ENCODE results near the gene GBP1.
"Not testable (repeated sequence)": the region's sequence is repeated elsewhere in the genome, so short reads cannot be mapped to it uniquely, and the experiment has no call there.

GBP1 gene

DNA sequence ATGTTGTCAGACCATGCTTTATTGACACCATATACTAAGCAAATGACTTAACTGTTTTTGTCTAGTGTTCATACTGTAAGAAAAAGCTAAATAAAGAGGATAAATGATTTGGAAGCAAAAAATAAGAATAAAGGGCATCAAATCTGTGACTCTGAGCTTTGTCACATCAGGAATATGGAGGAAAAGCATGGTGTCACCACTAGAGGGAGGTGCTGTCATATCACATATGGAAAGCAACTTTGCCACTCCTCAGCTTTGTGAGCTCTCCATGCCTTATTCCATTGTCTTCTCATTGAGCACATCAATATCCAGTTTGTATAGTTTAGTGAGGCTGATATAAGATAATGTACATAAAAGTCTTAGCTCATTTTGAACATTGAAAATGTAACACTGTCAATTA lies 20.8 kb upstream of the GBP1 start:
- Histone ChIP-seq H3K18ac (ENCODE audit: low read depth in 1 of 2, low read length in 2 of 2) (no peak overlapping the region), H2BK15ac (ENCODE audit: low read depth, poor library complexity, severe bottlenecking) (no peak overlapping the region), H2AFZ (ENCODE audit: low read depth, low read length) (no peak overlapping the region), H3K27me3 (ENCODE audit: control insufficient read depth in 1 of 2, insufficient read depth in 1 of 2, low read length in 2 of 2) (no peaks in the 10 kb centered on the region), H3K4ac (ENCODE audit: low read depth in 1 of 2, low read length in 2 of 2) (no peak overlapping the region), H3K27ac (ENCODE audit: low read length, poor library complexity, severe bottlenecking) (no peak overlapping the region), H4K91ac (ENCODE audit: low read length) (no peak overlapping the region), H2BK120ac (ENCODE audit: low read depth, low read length) (no peak overlapping the region), H3K14ac (ENCODE audit: low read length in 2 of 2) (no peak overlapping the region), H3K23ac (ENCODE audit: low read length in 2 of 2) (no peak overlapping the region), H3K9ac (ENCODE audit: low read length) (no peak overlapping the region), H2BK5ac (ENCODE audit: low read depth, low read length, poor library complexity, severe bottlenecking) (no peak overlapping the region), H3K9me3 (ENCODE audit: control insufficient read depth, low read length) (no peaks in the 10 kb centered on the region), H3K79me1 (replicated peaks; ENCODE audit: low read length, poor library complexity, severe bottlenecking) (no peaks in the 10 kb centered on the region), H4K8ac (ENCODE audit: low read length) (no peak overlapping the region), H3K36me3 (ENCODE audit: control insufficient read depth in 1 of 2, insufficient read depth in 2 of 2, low read depth in 1 of 2, low read length in 2 of 2) (no peaks in the 10 kb centered on the region), H3K4me1 (ENCODE audit: control insufficient read depth, insufficient read depth, low read depth, low read length) (no peaks in the 10 kb centered on the region), H2BK12ac (ENCODE audit: low read length in 2 of 2) (no peak overlapping the region), H3K4me2 (ENCODE audit: low read length, poor library complexity, severe bottlenecking) (no peak overlapping the region), H3K4me3 (ENCODE audit: insufficient read depth in 1 of 2, low read depth in 1 of 2, low read length in 2 of 2) (no peak overlapping the region), H2AK5ac (ENCODE audit: low read length, severe bottlenecking) (no peak overlapping the region)
- DNase-seq: peak; percentile 48

DNA sequence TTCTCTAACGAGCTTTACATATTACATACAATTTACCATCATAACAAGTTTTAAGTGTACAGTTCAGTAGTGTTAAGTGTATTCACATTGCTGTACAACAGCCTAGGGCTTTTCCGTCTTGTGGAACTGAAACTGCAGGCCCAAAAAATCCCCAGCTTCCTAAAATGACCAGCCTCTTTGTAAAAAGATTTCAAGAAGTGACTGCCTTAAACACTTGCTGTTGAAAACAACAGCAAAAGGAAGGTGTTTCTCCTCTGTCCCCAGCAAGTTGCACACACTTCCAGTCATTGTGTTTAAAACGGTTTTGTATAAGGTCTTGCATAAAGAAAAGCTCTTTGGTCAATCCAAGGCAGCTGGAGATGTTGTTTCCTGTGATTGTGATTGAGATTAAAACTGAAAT lies 16.0 kb upstream of the GBP1 start:
- Histone ChIP-seq H3K23ac (ENCODE audit: low read length in 2 of 2) (no peak overlapping the region), H3K4me3 (ENCODE audit: insufficient read depth in 1 of 2, low read depth in 1 of 2, low read length in 2 of 2) (no peak overlapping the region), H2BK12ac (ENCODE audit: low read length in 2 of 2) (no peak overlapping the region), H3K27me3 (ENCODE audit: control insufficient read depth in 1 of 2, insufficient read depth in 1 of 2, low read length in 2 of 2) (no peaks in the 10 kb centered on the region), H2BK15ac (ENCODE audit: low read depth, poor library complexity, severe bottlenecking) (no peak overlapping the region), H2BK5ac (ENCODE audit: low read depth, low read length, poor library complexity, severe bottlenecking) (no peak overlapping the region), H3K18ac (ENCODE audit: low read depth in 1 of 2, low read length in 2 of 2) (no peak overlapping the region), H3K36me3 (ENCODE audit: control insufficient read depth in 1 of 2, insufficient read depth in 2 of 2, low read depth in 1 of 2, low read length in 2 of 2) (no peaks in the 10 kb centered on the region), H3K9ac (ENCODE audit: low read length) (no peak overlapping the region), H3K4ac (ENCODE audit: low read depth in 1 of 2, low read length in 2 of 2) (no peak overlapping the region), H2BK120ac (ENCODE audit: low read depth, low read length) (no peak overlapping the region), H2AK5ac (ENCODE audit: low read length, severe bottlenecking) (no peak overlapping the region), H3K9me3 (ENCODE audit: control insufficient read depth, low read length) (no peaks in the 10 kb centered on the region), H3K14ac (ENCODE audit: low read length in 2 of 2) (no peak overlapping the region), H2AFZ (ENCODE audit: low read depth, low read length) (no peak overlapping the region), H4K91ac (ENCODE audit: low read length) (no peak overlapping the region), H3K27ac (ENCODE audit: low read length, poor library complexity, severe bottlenecking) (no peak overlapping the region), H3K79me1 (replicated peaks; ENCODE audit: low read length, poor library complexity, severe bottlenecking) (no peaks in the 10 kb centered on the region), H3K4me1 (ENCODE audit: control insufficient read depth, insufficient read depth, low read depth, low read length) (no peaks in the 10 kb centered on the region), H4K8ac (ENCODE audit: low read length) (no peak overlapping the region), H3K4me2 (ENCODE audit: low read length, poor library complexity, severe bottlenecking) (no peak overlapping the region)
- DNase-seq: no peak
- WGBS: 43% methylated on average over 2 of the region's 3 CpGs

DNA sequence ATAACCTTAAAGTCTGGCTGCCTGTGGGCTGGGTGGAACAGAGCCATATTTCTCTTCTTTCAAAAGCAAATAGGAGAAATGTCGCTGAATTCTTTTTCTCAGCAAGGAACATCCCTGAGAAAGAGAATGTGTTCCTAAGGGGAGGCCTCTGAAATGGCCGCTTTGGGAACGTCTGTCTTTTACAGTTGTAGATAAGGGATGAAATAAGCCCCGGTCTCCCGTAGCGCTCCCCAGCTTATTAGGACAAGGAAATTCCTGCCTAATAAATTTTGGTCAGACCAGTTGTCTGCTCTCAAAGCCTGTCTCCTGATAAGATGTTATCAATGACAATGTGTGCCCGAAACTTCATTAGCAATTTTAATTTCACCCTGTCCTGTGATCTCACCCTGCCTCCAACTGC lies 15.1 kb upstream of the GBP1 start:
- not testable (repeated sequence) for H4K8ac ChIP-seq (ENCODE audit: low read length); DNase-seq; H3K79me1 ChIP-seq (replicated peaks; ENCODE audit: low read length, poor library complexity, severe bottlenecking); H3K18ac ChIP-seq (ENCODE audit: low read depth in 1 of 2, low read length in 2 of 2); H3K4ac ChIP-seq (ENCODE audit: low read depth in 1 of 2, low read length in 2 of 2); H2BK15ac ChIP-seq (ENCODE audit: low read depth, poor library complexity, severe bottlenecking); H3K36me3 ChIP-seq (ENCODE audit: control insufficient read depth in 1 of 2, insufficient read depth in 2 of 2, low read depth in 1 of 2, low read length in 2 of 2); H2AK5ac ChIP-seq (ENCODE audit: low read length, severe bottlenecking); H3K9me3 ChIP-seq (ENCODE audit: control insufficient read depth, low read length); H2BK120ac ChIP-seq (ENCODE audit: low read depth, low read length); H3K9ac ChIP-seq (ENCODE audit: low read length); H3K14ac ChIP-seq (ENCODE audit: low read length in 2 of 2); H2BK12ac ChIP-seq (ENCODE audit: low read length in 2 of 2); H2BK5ac ChIP-seq (ENCODE audit: low read depth, low read length, poor library complexity, severe bottlenecking); H3K4me1 ChIP-seq (ENCODE audit: control insufficient read depth, insufficient read depth, low read depth, low read length); H3K27me3 ChIP-seq (ENCODE audit: control insufficient read depth in 1 of 2, insufficient read depth in 1 of 2, low read length in 2 of 2); H3K4me3 ChIP-seq (ENCODE audit: insufficient read depth in 1 of 2, low read depth in 1 of 2, low read length in 2 of 2); H3K4me2 ChIP-seq (ENCODE audit: low read length, poor library complexity, severe bottlenecking); H3K23ac ChIP-seq (ENCODE audit: low read length in 2 of 2); H4K91ac ChIP-seq (ENCODE audit: low read length); H2AFZ ChIP-seq (ENCODE audit: low read depth, low read length); H3K27ac ChIP-seq (ENCODE audit: low read length, poor library complexity, severe bottlenecking)
- 88% methylated on average over 7 of the region's 7 CpGs for WGBS

DNA sequence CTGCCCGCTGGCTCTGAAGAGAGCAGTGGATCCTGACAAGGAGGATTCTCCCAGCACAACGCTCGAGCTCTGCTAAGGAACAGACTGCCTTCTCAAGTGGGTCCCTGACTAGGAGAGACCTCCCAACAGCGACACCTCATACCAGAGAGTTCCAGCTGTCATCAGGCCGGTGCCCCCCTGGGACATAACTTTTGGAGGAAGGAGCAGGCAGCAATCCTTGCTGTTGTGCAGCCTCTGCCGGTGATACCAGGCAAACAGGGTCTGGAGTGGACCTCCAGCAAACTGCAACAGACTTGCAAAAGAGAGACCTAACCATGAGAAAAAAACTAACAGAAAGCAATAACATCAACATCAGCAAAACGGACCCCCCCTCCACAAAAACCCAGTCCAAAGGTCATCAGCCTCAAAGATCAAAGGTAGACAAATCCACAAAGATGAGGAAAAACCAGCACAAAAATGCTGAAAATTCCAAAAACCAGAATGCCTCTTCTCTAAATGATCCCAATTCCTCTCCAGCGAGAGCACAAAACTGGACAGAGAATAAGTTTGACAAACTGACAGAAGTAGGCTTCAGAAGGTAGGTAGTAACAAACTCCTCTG lies 7.6 kb upstream of the GBP1 start:
- H3K79me1 ChIP-seq (replicated peaks; ENCODE audit: low read length, poor library complexity, severe bottlenecking); H2BK120ac ChIP-seq (ENCODE audit: low read depth, low read length); H3K27me3 ChIP-seq (ENCODE audit: control insufficient read depth in 1 of 2, insufficient read depth in 1 of 2, low read length in 2 of 2): not testable (repeated sequence)

More for the DNA sequence above, 7.6 kb upstream of the GBP1 start:
- H2BK15ac ChIP-seq (ENCODE audit: low read depth, poor library complexity, severe bottlenecking); H3K23ac ChIP-seq (ENCODE audit: low read length in 2 of 2); H2AFZ ChIP-seq (ENCODE audit: low read depth, low read length); H3K9ac ChIP-seq (ENCODE audit: low read length); H3K4me2 ChIP-seq (ENCODE audit: low read length, poor library complexity, severe bottlenecking); H2AK5ac ChIP-seq (ENCODE audit: low read length, severe bottlenecking); H3K4ac ChIP-seq (ENCODE audit: low read depth in 1 of 2, low read length in 2 of 2); H2BK12ac ChIP-seq (ENCODE audit: low read length in 2 of 2); H4K91ac ChIP-seq (ENCODE audit: low read length); H3K4me3 ChIP-seq (ENCODE audit: insufficient read depth in 1 of 2, low read depth in 1 of 2, low read length in 2 of 2); H3K4me1 ChIP-seq (ENCODE audit: control insufficient read depth, insufficient read depth, low read depth, low read length); H3K18ac ChIP-seq (ENCODE audit: low read depth in 1 of 2, low read length in 2 of 2); DNase-seq; H4K8ac ChIP-seq (ENCODE audit: low read length); H3K9me3 ChIP-seq (ENCODE audit: control insufficient read depth, low read length); H3K14ac ChIP-seq (ENCODE audit: low read length in 2 of 2); H3K27ac ChIP-seq (ENCODE audit: low read length, poor library complexity, severe bottlenecking); H2BK5ac ChIP-seq (ENCODE audit: low read depth, low read length, poor library complexity, severe bottlenecking); H3K36me3 ChIP-seq (ENCODE audit: control insufficient read depth in 1 of 2, insufficient read depth in 2 of 2, low read depth in 1 of 2, low read length in 2 of 2): not testable (repeated sequence)
- 77% methylated on average over 8 of the region's 8 CpGs for WGBS

Data from mesenchymal stem cell (in vitro differentiated cells and primary cell).